Measurements from ENCODE around the gene ANKUB1.
"Not testable (repeated sequence)": the region's sequence is repeated elsewhere in the genome, so short reads cannot be mapped to it uniquely, and the experiment has no call there.

DNA sequence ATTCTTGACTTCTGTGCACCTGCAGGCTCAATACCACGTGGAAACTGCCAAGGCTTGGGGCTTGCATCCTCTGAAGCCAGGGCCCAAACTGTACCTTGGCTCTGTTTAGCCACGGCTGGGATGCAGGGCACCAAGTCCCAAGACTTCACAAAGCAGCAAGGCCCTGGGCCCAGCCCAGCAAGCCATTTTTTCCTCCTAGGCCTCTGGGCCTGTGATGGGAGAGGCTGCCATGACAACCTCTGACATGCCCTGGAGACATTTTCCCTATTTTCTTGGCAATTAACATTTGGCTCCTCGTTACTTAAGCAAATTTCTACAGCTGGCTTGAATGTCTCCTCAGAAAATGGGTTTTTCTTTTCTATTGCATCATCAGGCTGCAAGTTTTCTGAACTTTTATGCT is 46.1 kb upstream of the ANKUB1 start:
- TF ChIP-seq, protein P1, sequence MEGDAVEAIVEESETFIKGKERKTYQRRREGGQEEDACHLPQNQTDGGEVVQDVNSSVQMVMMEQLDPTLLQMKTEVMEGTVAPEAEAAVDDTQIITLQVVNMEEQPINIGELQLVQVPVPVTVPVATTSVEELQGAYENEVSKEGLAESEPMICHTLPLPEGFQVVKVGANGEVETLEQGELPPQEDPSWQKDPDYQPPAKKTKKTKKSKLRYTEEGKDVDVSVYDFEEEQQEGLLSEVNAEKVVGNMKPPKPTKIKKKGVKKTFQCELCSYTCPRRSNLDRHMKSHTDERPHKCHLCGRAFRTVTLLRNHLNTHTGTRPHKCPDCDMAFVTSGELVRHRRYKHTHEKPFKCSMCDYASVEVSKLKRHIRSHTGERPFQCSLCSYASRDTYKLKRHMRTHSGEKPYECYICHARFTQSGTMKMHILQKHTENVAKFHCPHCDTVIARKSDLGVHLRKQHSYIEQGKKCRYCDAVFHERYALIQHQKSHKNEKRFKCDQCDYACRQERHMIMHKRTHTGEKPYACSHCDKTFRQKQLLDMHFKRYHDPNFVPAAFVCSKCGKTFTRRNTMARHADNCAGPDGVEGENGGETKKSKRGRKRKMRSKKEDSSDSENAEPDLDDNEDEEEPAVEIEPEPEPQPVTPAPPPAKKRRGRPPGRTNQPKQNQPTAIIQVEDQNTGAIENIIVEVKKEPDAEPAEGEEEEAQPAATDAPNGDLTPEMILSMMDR (IDR thresholded peaks at IDR 0.05 in 8 of 11, conservative IDR thresholded peaks at IDR 0.05 in 3 of 11) = not testable (repeated sequence)
- not testable (repeated sequence) for TF ChIP-seq POLR2A, POLR2AphosphoS5 (IDR thresholded peaks at IDR 0.05)

All from spleen (tissue), 7 donors.